Endodermal cell (in vitro differentiated cells): ENCODE measurements around the gene TPT1. TPM values are rescaled to one million over a fixed set of nuclear protein-coding genes. Genes with fewer than 3 reads are reported as not detected.
A peak's percentile ranks its signal among the peaks of the same experiment; 100 is the strongest.

ENCODE experiments used
- DNase-seq: peaks from one replicate; pipeline ENCODE4 v3.0.0-alpha.2; 2017
- H3K27ac ChIP-seq: 2 replicates; pipeline ENCODE4 v1.5.1; 2013; ENCODE audit warnings: mild to moderate bottlenecking, low read depth, low read length, moderate library complexity
- H3K27me3 ChIP-seq: 2 replicates; pipeline ENCODE4 v1.6.1; 2013; ENCODE audit warnings: mild to moderate bottlenecking, low read length, moderate library complexity; ENCODE audit not compliant: insufficient read depth, control insufficient read depth, poor library complexity, severe bottlenecking
- H3K36me3 ChIP-seq: 2 replicates; pipeline ENCODE4 v1.7.0; 2013; ENCODE audit warnings: mild to moderate bottlenecking, low read length, moderate library complexity; ENCODE audit not compliant: control insufficient read depth, insufficient read depth
- H3K4me1 ChIP-seq: one replicate; pipeline ENCODE4 v1.7.0; 2013; ENCODE audit warnings: low read length; ENCODE audit not compliant: control insufficient read depth, insufficient read depth
- H3K4me3 ChIP-seq: 2 replicates; pipeline ENCODE4 v1.5.1; 2013; ENCODE audit warnings: mild to moderate bottlenecking, low read length, moderate library complexity
- H3K9ac ChIP-seq: 2 replicates; pipeline ENCODE4 v1.6.1; 2013; ENCODE audit warnings: mild to moderate bottlenecking, low read length, moderate library complexity; ENCODE audit not compliant: poor library complexity, severe bottlenecking; ENCODE audit errors: extremely low read depth
- H3K9me3 ChIP-seq: 2 replicates; pipeline ENCODE4 v1.6.1; 2013; ENCODE audit warnings: mild to moderate bottlenecking, low read length, moderate library complexity; ENCODE audit not compliant: control insufficient read depth
- H3K27ac Mint-ChIP-seq: 2 replicates; pipeline ENCODE4 v1.8.0; 2020; ENCODE audit warnings: mixed read lengths
- H3K27me3 Mint-ChIP-seq: 2 replicates; pipeline ENCODE4 v1.8.0; 2021; ENCODE audit warnings: mild to moderate bottlenecking, mixed read lengths; ENCODE audit not compliant: insufficient read depth
- H3K36me3 Mint-ChIP-seq: 2 replicates; pipeline ENCODE4 v1.8.0; 2020; ENCODE audit warnings: low read depth, mixed read lengths
- H3K4me1 Mint-ChIP-seq: 2 replicates; pipeline ENCODE4 v1.8.0; 2020; ENCODE audit warnings: mixed read lengths
- H3K4me3 Mint-ChIP-seq: 2 replicates; pipeline ENCODE4 v1.8.0; 2020; ENCODE audit warnings: mild to moderate bottlenecking, moderate library complexity, mixed read lengths
- H3K9me3 Mint-ChIP-seq: 2 replicates; pipeline ENCODE4 v1.8.0; 2020; ENCODE audit warnings: mild to moderate bottlenecking, mixed read lengths
- CTCF ChIP-seq: fragments of 200-600 bp; sonication (generic); conservative IDR thresholded peaks from 2 replicates; pipeline ENCODE4 v1.5.0; 2021; ENCODE audit warnings: antibody characterized with exemption, mild to moderate bottlenecking
- WGBS, 2 experiments: methylation state at CpG; one replicate each; pipeline versions ENCODE4 v1.1.5 to v1.1.7; 2013; ENCODE audit warnings: missing lambda C conversion rate in 2 of 2, mixed read lengths in 1 of 2; ENCODE audit not compliant: insufficient coverage in 1 of 2, insufficient read length in 1 of 2; 5-methylcytosine and 5-hydroxymethylcytosine counted together
- total RNA-seq, 2 donors: library from RNA; stranded (reverse); fragmentation: NEBNext Ultra II Directional in 1 of 2; extraction: Animal tissue kit (Norgen Biotek cat#: 25700) in 1 of 2; gene quantifications; 2 replicates in 1 of 2; 3 replicates in 1 of 2; pipeline ENCODE4 v1.2.1, GENCODE V29; 2021

TPT1 gene
- total RNA-seq, 2 donors from 2014 or later = 2,192 to 2,586 TPM

- Histone ChIP-seq H3K4me1 (no peaks in the 10 kb centered on the region), H3K9ac (peak overlapping the region; percentile 16), H3K36me3 (no peaks in the 10 kb centered on the region), H3K27ac (no peak overlapping the region), H3K27me3 (no peaks in the 10 kb centered on the region), H3K9me3 (no peaks in the 10 kb centered on the region), H3K4me3 (no peak overlapping the region)
- no peak overlapping the region for H3K27ac Mint-ChIP-seq
- H3K4me3 Mint-ChIP-seq = no peak overlapping the region
- H3K4me1 Mint-ChIP-seq = peaks cover 27% of the 10 kb centered on the region
- no peak for TF ChIP-seq CTCF
- H3K9me3 Mint-ChIP-seq = no peaks in the 10 kb centered on the region
- DNase-seq = peak; percentile 43
- WGBS, 2 experiments = 44 to 52% methylated on average over 3 of the region's 3 CpGs
- H3K27me3 Mint-ChIP-seq = no peaks in the 10 kb centered on the region
- H3K36me3 Mint-ChIP-seq = no peaks in the 10 kb centered on the region
Measured at GRCh38 chr13:45302507-45302906, 38.5 kb downstream of the TPT1 start.

DNA sequence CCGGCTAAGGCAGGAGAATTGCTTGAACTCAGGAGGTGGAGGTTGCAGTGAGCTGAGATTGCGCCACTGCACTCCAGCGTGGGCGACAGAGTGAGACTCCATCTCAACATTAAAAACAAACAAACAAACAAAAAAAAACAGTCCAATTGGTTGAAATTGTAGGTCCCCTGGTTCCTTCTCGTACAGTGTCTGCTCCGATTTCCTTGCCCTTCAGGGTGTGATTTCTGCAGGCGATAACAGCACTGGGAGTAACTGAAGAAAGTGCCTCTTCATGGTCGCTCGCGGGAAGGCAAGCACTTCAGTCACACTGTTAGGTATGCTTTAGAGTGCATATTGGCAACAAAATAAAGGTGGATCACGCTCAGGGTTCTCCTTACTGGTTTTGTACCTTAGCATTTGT lies 39.7 kb downstream of the TPT1 start:
- Mint-ChIP-seq H3K27me3 (no peaks in the 10 kb centered on the region), H3K36me3 (no peaks in the 10 kb centered on the region), H3K4me3 (no peak overlapping the region), H3K4me1 (peaks cover 27% of the 10 kb centered on the region), H3K9me3 (no peaks in the 10 kb centered on the region), H3K27ac (no peak overlapping the region)
- H3K36me3 ChIP-seq = no peaks in the 10 kb centered on the region
- no peak overlapping the region for H3K27ac ChIP-seq
- no peaks in the 10 kb centered on the region for H3K4me1 ChIP-seq
- no peak for TF ChIP-seq CTCF
- DNase-seq = no peak
- H3K9ac ChIP-seq = no peak overlapping the region
- no peaks in the 10 kb centered on the region for H3K9me3 ChIP-seq
- 92 to 96% methylated on average over 10 to 11 of the region's 11 CpGs for WGBS, 2 experiments
- no peaks in the 10 kb centered on the region for H3K27me3 ChIP-seq
- H3K4me3 ChIP-seq = no peak overlapping the region

DNA sequence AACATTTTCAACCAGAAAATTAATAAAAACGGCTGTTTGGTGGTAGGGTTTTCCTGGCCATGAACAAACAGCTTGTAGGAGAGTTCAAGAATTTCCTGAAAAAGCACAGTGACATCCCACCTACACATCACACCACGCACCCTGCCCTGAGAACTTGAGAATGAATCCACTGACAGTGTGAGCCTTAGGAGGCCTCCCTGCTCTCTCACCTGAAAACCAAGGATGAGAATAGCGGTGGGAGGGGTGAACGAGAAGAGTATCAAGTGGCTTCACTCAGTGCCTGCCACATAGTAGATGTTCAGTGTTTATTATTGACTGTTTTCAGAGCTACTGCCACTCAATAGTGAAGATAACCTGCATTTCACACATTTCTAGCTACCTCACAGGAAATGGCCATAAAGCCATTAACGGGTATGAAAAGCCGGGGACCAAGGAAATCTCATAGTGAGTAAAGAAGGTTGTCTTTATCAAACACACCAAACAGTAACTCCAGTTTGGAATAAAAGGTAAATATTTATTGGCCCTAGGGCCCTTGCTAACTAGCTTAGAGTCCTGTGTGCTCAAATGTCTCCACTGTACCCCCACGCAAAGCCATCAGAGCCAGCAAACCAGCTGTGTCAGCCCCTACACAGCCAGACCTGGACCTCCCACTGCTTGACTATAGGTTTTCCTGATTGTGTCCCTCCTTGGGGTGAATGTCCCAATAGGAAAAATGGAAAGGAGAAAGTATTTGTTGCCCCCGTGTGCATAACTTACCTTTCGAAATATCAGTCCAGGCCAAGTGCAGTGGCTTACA lies 40.6 kb downstream of the TPT1 start:
- 90 to 93% methylated on average over 5 to 9 of the region's 9 CpGs for WGBS, 2 experiments
- Mint-ChIP-seq H3K4me3 (no peak overlapping the region), H3K36me3 (no peaks in the 10 kb centered on the region), H3K9me3 (no peaks in the 10 kb centered on the region), H3K27me3 (no peaks in the 10 kb centered on the region), H3K27ac (no peak overlapping the region), H3K4me1 (peaks cover 27% of the 10 kb centered on the region)
- no peaks in the 10 kb centered on the region for H3K27me3 ChIP-seq
- peak; percentile 64 for DNase-seq
- H3K4me1 ChIP-seq = no peaks in the 10 kb centered on the region
- no peak overlapping the region for H3K9ac ChIP-seq
- H3K9me3 ChIP-seq = no peaks in the 10 kb centered on the region
- H3K36me3 ChIP-seq = no peaks in the 10 kb centered on the region
- no peak for TF ChIP-seq CTCF
- H3K4me3 ChIP-seq = no peak overlapping the region
- H3K27ac ChIP-seq = no peak overlapping the region
